ENCODE measurements around the gene CTDP1. TPM values are rescaled to one million over a fixed set of nuclear protein-coding genes. Genes with fewer than 3 reads are reported as not detected.

Gene CTDP1
- total RNA-seq, 1 experiment from 2014 or later: 20.3 TPM

GRCh38 chr18:79720359-79720733 is 40.7 kb downstream of the CTDP1 start:
- no peaks in the 10 kb centered on the region for H3K4me1 Mint-ChIP-seq (ENCODE audit: insufficient read depth, unreplicated experiment)
- BruUV-seq (replicated peaks): no TSS peak
- intact Hi-C loops (cut with micrococcal nuclease): no loop called here
- CTCF ChIA-PET: no interaction called here
- DNase-seq (ENCODE audit: unreplicated experiment): no peak
- no peak overlapping the region for H3K4me3 Mint-ChIP-seq (ENCODE audit: unreplicated experiment)
- H3K9me3 Mint-ChIP-seq (ENCODE audit: unreplicated experiment): no peaks in the 10 kb centered on the region
- POLR2A ChIA-PET: no interaction called here
- TF ChIP-seq CTCF (IDR thresholded peaks at IDR 0.05; ENCODE audit: unreplicated experiment): no peak
- no peaks in the 10 kb centered on the region for H3K27me3 Mint-ChIP-seq (ENCODE audit: insufficient read depth, unreplicated experiment)
- H3K36me3 Mint-ChIP-seq (ENCODE audit: insufficient read depth, unreplicated experiment): peaks cover 43% of the 10 kb centered on the region
- no peak overlapping the region for H3K27ac Mint-ChIP-seq (ENCODE audit: low read depth, unreplicated experiment)

DNA sequence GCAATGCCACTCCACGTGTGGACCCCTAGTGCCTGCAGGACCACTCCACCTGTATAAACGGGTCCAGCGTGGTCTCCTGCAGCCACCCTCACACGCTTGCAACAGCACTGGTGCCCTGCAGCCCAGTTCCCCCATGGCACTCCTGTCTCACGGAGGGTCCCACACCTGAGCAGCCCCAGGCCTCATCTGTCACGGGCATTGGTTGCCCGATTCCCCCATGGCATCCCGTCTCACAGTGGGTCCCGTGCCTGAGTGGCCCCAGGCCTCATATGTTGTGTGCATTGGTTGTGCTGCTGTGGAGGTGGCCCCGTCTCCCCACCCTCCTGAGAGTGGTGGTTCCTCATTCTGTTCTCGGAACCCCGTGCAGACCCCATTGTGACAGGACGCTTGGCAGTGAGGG is 43.4 kb downstream of the CTDP1 start:
- no peaks in the 10 kb centered on the region for H3K27me3 Mint-ChIP-seq (ENCODE audit: insufficient read depth, unreplicated experiment)
- H3K4me1 Mint-ChIP-seq (ENCODE audit: insufficient read depth, unreplicated experiment): no peaks in the 10 kb centered on the region
- intact Hi-C loops (cut with micrococcal nuclease): no loop called here
- H3K9me3 Mint-ChIP-seq (ENCODE audit: unreplicated experiment): no peaks in the 10 kb centered on the region
- H3K36me3 Mint-ChIP-seq (ENCODE audit: insufficient read depth, unreplicated experiment): peaks cover 59% of the 10 kb centered on the region
- CTCF ChIA-PET: no interaction called here
- no peak overlapping the region for H3K4me3 Mint-ChIP-seq (ENCODE audit: unreplicated experiment)
- BruUV-seq (replicated peaks): no TSS peak
- no peak for TF ChIP-seq CTCF (IDR thresholded peaks at IDR 0.05; ENCODE audit: unreplicated experiment)
- no peak for DNase-seq (ENCODE audit: unreplicated experiment)
- POLR2A ChIA-PET: no interaction called here
- H3K27ac Mint-ChIP-seq (ENCODE audit: low read depth, unreplicated experiment): no peak overlapping the region

DNA sequence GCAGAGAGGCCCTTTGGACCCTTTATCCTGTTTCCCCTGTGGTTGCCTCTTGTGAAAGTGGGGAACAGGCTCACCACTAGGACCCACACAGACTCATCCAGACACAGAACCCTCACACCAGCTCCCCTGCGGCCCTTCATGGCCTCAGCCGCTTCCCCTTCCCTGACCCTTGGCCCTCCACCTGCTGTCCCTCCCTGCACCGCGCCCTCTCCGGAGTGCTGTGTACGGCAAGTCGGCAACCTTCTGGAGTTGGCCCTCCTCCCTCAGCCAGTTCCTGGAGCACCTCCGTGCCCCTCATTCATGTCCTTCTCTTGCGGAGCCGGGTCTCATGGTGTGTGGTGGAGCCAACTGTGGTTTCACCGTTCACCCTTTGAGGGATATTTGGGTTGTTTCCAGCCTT is 44.0 kb downstream of the CTDP1 start:
- H3K4me1 Mint-ChIP-seq (ENCODE audit: insufficient read depth, unreplicated experiment): no peaks in the 10 kb centered on the region
- H3K9me3 Mint-ChIP-seq (ENCODE audit: unreplicated experiment): no peaks in the 10 kb centered on the region
- BruUV-seq (replicated peaks): no TSS peak
- H3K27ac Mint-ChIP-seq (ENCODE audit: low read depth, unreplicated experiment): no peak overlapping the region
- intact Hi-C loops (cut with micrococcal nuclease): no loop called here
- POLR2A ChIA-PET: no interaction called here
- CTCF ChIA-PET: no interaction called here
- no peak for DNase-seq (ENCODE audit: unreplicated experiment)
- H3K4me3 Mint-ChIP-seq (ENCODE audit: unreplicated experiment): no peak overlapping the region
- no peaks in the 10 kb centered on the region for H3K27me3 Mint-ChIP-seq (ENCODE audit: insufficient read depth, unreplicated experiment)
- no peak for TF ChIP-seq CTCF (IDR thresholded peaks at IDR 0.05; ENCODE audit: unreplicated experiment)
- peaks cover 60% of the 10 kb centered on the region for H3K36me3 Mint-ChIP-seq (ENCODE audit: insufficient read depth, unreplicated experiment)

DNA sequence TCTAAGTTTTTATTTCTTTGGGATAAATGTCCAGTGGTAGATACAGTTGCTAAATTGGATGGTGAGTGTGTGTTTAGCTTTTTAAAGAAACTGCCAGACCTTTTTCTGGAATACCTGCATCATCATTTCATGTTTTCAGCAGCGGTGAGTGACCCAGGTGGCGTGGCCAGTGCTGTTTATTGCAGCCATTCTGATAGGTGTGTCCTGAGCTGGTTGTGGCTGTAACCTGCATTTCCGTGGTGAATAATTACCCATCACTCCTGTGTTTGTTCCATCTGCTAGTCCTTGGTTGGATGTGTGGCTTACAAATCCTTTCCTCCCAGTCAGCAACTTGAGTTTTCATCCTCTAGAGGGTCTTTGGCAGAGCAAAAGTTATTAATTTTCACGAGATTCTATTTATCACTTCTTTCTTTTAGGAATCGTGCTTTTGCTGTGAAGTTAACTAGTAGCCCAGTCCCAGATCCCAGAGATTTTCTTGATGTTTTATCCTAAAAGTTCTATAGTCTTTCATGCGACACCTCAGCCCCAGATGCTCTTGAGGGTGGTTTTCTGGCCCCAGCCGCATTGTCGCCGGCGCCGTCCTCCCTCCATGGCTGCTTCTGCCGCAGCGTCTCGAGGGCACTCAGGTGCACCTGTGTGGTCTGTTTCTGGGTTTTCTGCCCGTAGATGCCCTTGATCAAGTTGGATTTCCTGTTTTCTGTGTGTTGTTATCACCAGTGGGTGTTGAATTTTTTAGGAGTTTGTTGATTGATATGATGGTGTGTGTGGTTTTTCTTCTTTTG is 44.9 kb downstream of the CTDP1 start:
- Mint-ChIP-seq H3K27me3 (ENCODE audit: insufficient read depth, unreplicated experiment) (no peaks in the 10 kb centered on the region), H3K4me3 (ENCODE audit: unreplicated experiment) (no peak overlapping the region), H3K9me3 (ENCODE audit: unreplicated experiment) (no peaks in the 10 kb centered on the region), H3K27ac (ENCODE audit: low read depth, unreplicated experiment) (no peak overlapping the region), H3K36me3 (ENCODE audit: insufficient read depth, unreplicated experiment) (peaks cover 67% of the 10 kb centered on the region), H3K4me1 (ENCODE audit: insufficient read depth, unreplicated experiment) (no peaks in the 10 kb centered on the region)
- POLR2A ChIA-PET: no interaction called here
- no peak for DNase-seq (ENCODE audit: unreplicated experiment)
- CTCF ChIA-PET: no interaction called here
- no TSS peak for BruUV-seq (replicated peaks)
- intact Hi-C loops (cut with micrococcal nuclease): no loop called here
- TF ChIP-seq CTCF (IDR thresholded peaks at IDR 0.05; ENCODE audit: unreplicated experiment): no peak
